GM12864 (cell line): ENCODE measurements around the gene FAM20C.
"Not testable (repeated sequence)": the region's sequence is repeated elsewhere in the genome, so short reads cannot be mapped to it uniquely, and the experiment has no call there.

ENCODE experiments used
- DNase-seq: peaks from one replicate; pipeline ENCODE4 v3.0.0-alpha.2; 2011; ENCODE audit warnings: low read depth
- H3K4me3 ChIP-seq: 2 replicates; pipeline ENCODE4 v1.5.1; 2011; ENCODE audit warnings: mild to moderate bottlenecking, low read depth, low read length, control low read depth
- TF ChIP-seq, protein P1 (sequence below): IDR thresholded peaks from 2 replicates; pipeline ENCODE4 v1.5.1; 2011; ENCODE audit warnings: low read depth, mild to moderate bottlenecking, moderate library complexity, low read length, control low read depth, inconsistent platforms; ENCODE audit errors: missing control alignments

FAM20C gene

DNA sequence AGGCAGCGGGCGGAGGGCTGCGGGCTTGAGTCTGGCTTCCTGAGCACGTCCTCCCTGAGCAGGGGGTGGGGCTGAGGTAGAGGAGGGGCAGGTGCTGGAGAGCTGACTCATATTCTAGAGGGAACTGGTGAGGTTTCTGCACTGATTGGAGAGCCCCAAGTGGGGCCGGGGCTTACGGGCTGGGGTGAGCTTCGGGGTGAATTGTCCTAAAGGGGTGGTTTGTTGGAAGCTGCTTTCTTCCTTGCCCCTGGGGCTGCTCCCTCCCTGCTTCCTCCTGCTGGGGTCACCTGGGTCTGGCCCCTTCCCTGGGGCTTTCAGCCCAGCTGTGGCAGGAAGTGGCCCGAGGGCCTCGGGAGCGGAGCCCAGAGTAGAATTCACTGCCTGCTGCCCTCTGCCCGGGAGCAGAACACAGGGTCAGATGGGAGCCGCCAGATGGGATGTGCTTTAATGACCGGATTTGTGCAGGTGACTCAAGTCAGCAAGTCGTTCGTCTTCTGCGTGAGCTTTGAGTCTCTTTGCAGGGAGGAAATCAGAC is 48.6 kb downstream of the FAM20C start:
- TF ChIP-seq, protein P1, sequence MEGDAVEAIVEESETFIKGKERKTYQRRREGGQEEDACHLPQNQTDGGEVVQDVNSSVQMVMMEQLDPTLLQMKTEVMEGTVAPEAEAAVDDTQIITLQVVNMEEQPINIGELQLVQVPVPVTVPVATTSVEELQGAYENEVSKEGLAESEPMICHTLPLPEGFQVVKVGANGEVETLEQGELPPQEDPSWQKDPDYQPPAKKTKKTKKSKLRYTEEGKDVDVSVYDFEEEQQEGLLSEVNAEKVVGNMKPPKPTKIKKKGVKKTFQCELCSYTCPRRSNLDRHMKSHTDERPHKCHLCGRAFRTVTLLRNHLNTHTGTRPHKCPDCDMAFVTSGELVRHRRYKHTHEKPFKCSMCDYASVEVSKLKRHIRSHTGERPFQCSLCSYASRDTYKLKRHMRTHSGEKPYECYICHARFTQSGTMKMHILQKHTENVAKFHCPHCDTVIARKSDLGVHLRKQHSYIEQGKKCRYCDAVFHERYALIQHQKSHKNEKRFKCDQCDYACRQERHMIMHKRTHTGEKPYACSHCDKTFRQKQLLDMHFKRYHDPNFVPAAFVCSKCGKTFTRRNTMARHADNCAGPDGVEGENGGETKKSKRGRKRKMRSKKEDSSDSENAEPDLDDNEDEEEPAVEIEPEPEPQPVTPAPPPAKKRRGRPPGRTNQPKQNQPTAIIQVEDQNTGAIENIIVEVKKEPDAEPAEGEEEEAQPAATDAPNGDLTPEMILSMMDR = no peak
- no peak for DNase-seq
- no peak overlapping the region for H3K4me3 ChIP-seq

DNA sequence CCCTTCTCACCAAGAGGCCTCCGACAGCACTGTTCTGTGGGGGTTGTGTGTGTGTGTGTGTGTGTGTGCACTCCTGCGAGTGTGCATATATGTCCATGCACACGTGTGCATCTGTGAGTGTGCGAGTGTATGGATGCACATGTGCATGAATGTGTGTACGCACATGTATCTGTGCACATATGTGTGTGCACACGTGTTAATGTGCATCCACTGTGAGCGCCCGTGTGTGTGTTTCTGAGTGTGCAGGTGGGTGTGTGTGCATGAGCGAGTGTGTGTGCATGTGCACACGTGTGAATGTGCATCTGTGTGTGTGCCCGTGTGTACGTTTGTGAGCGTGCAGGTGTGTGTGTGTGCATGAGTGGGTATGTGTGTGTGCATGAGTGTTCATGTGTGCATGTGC is 49.1 kb downstream of the FAM20C start:
- TF ChIP-seq, protein P1 = no peak
- DNase-seq = no peak
- no peak overlapping the region for H3K4me3 ChIP-seq

DNA sequence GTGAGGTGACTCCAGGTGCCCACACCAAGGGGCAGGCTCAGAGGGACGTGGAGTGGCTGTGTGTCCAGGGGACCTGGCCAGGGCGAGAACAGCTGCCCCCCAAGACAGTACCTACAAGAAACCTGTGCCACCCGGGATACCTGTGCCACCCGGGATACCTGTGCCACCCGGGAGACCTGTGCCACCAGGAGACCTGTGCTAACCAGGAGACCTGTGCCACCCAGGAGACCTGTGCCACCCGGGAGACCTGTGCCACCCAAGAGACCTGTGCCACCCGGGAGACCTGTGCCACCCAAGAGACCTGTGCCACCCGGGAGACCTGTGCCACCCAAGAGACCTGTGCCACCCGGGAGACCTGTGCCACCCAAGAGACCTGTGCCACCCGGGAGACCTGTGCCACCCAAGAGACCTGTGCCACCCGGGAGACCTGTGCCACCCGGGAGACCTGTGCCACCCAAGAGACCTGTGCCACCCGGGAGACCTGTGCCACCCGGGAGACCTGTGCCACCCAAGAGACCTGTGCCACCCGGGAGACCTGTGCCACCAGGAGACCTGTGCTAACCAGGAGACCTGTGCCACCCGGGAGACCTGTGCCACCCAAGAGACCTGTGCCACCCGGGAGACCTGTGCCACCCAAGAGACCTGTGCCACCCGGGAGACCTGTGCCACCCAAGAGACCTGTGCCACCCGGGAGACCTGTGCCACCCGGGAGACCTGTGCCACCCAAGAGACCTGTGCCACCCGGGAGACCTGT is 50.6 kb downstream of the FAM20C start:
- not testable (repeated sequence) for DNase-seq, H3K4me3 ChIP-seq

DNA sequence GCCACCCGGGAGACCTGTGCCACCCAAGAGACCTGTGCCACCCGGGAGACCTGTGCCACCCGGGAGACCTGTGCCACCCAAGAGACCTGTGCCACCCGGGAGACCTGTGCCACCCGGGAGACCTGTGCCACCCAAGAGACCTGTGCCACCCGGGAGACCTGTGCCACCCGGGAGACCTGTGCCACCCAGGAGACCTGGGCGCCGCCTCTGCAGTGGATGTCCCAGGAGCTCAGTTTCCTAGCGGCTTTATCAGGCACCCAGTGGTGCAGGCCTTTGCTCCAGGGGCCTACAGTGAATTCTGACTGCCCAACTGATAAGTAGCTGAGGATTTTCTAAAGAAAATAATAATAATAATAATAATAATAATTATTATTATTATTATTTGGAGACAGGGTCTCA is 51.2 kb downstream of the FAM20C start:
- not testable (repeated sequence) for DNase-seq, H3K4me3 ChIP-seq

DNA sequence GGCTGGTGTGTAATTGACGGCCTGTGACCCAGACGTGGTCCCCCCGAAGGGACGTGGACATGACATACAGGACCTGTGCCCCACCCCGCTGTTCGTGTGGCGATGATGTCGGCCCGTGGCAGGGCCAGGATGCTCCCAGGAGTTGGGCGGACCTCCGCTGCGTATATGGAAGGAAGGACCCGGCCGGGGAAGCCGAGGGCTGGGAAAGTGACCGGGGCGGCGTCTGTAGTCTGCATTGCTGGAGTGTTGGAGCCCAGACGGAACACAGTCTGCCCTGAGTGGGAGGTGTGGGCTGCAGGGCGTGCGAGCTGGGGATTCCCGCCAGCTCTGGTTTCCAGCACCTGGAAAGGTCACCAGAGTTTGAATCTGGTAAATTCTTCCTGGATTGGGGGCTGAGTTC is 52.6 kb downstream of the FAM20C start:
- TF ChIP-seq, protein P1 = no peak
- H3K4me3 ChIP-seq = no peak overlapping the region
- DNase-seq = no peak

DNA sequence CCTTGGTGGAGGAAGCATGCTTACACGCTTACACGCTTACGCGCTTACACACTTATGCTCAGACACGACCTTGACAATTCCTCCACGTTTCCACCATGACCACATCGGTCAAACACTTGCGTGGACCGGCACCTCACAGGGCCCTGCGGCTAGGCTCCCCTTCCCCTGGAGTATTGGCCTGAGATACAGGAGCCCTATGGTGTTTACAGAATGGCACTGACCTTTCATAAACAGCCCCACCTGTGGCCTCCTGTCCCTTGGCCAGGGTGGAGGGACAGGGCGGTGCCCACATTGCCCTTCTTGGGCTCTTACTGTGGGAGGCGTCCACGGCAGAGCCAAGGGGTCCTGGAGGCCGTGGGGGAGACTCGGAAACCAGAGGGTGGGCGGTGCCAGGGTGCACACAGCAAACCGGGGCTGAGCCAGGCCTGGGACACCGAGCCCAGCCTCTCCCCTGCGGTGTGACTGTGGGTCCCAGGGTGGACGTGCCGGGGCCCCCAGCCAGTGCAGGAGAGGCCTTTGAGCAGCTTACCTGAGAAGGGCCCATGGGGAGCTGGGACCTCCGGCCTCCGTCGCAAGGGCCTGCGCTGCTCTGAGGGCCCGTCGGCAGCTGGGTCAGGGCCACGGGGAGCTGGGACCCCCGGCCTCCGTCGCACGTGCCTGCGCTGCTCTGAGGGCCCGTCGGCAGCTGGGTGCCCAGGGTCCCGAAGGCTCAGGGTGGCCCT is 53.4 kb downstream of the FAM20C start:
- DNase-seq = no peak
- H3K4me3 ChIP-seq = no peak overlapping the region
- TF ChIP-seq, protein P1 = no peak

DNA sequence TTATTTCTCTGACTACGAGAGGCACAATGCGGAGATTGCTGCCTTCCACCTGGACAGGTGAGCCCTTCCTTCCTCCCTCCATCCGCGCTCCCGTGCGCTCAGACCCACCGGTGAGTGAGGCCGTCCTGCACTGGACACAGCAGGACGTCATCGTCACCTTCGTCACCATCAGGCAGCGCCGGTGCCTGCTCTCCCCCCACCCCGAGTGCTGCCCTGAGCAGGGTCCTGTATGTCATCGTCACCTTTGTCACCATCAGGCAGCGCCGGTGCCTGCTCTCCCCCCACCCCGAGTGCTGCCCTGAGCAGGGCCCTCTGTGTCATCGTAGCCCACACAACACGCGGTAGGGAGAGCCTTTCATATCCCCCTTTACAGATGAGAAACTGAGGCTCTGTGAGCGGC is 54.1 kb downstream of the FAM20C start:
- no peak overlapping the region for H3K4me3 ChIP-seq
- TF ChIP-seq, protein P1 = no peak
- DNase-seq = no peak

DNA sequence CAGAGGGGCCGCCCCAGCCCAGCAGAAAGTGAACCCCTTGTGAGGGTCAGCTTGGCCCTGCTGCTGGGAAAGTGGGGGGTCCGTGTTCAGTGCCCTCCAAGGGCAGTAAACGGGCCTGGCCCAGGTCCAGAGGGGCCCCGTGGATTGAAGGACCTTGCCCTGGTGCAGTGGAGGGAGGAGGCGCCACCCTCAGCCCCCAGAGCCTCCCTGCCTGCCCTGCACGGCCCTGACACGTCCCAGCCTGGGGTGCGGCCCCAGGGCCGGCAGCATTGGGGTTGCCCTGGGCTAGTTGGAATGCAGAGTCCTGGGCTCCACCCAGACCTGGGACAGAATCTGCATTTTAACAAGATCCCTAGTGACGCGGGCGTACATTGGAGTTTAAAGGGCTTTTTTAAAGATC is 54.8 kb downstream of the FAM20C start:
- TF ChIP-seq, protein P1 = no peak
- H3K4me3 ChIP-seq = no peak overlapping the region
- DNase-seq = no peak
